Right lobe of liver (tissue), 6 donors: ENCODE measurements around the gene VAV3. TPM values are rescaled to one million over a fixed set of nuclear protein-coding genes. Genes with fewer than 3 reads are reported as not detected.

Experiments
- ATAC-seq, 4 donors: fragments of 200-7000 bp; cut with Tn5 transposase; one replicate each; pipeline ENCODE4 v1.9.1; 2020; ENCODE audit warnings: mild to moderate bottlenecking in 4 of 4, moderate library complexity in 4 of 4
- DNase-seq, 3 donors: peaks; one replicate each; pipeline ENCODE4 v3.0.0-alpha.2; 2020
- H3K27ac ChIP-seq, 3 donors: fragments of 200-600 bp; one replicate each; pipeline ENCODE4 v1.8.0; 2022
- H3K27me3 ChIP-seq, 2 donors: fragments of 200-600 bp; one replicate each; pipeline ENCODE4 v1.8.0; 2022
- H3K36me3 ChIP-seq, 4 donors: fragments of 200-600 bp; sonication (generic) in 1 of 4; one replicate each; pipeline versions ENCODE4 v1.5.1 to v1.8.0; 2017 to 2022; ENCODE audit warnings: control low read depth in 1 of 4
- H3K4me1 ChIP-seq, 4 donors: fragments of 200-600 bp; sonication (generic) in 1 of 4; one replicate each; pipeline versions ENCODE4 v1.5.1 to v1.8.0; 2017 to 2022; ENCODE audit warnings: control low read depth in 1 of 4
- H3K4me3 ChIP-seq, 3 donors: fragments of 200-600 bp; one replicate each; pipeline ENCODE4 v1.8.0; 2022
- H3K9me3 ChIP-seq, 4 donors: fragments of 200-600 bp; sonication (generic) in 1 of 4; one replicate each; pipeline versions ENCODE4 v1.5.1 to v1.8.0; 2017 to 2022; ENCODE audit warnings: control low read depth in 1 of 4
- POLR2A ChIP-seq: fragments of 450-650 bp; IDR thresholded peaks from one replicate; pipeline ENCODE4 v1.6.1; 2017; ENCODE audit warnings: antibody characterized with exemption, mild to moderate bottlenecking
- WGBS: methylation state at CpG from one replicate; pipeline ENCODE4 v1.1.6; 2018; ENCODE audit warnings: low coverage, low lambda C conversion rate; ENCODE audit not compliant: insufficient coverage; ENCODE audit errors: missing lambda C conversion rate; 5-methylcytosine and 5-hydroxymethylcytosine counted together
- intact Hi-C, 2 donors: fragments of 100-400 bp; cut with DNase I; formaldehyde crosslinking; loops; one replicate each; pipeline versions ENCODE4 v1.11.2 to v1.14.1; 2022
- total RNA-seq, 6 experiments: library from RNA; depleted of rRNA in 2 of 6; stranded (reverse); fragments of >200 nt in 2 of 6; fragmentation: NEBNext Ultra II Directional in 3 of 6; extraction: Animal tissue kit (Norgen Biotek cat#: 25700) in 3 of 6; gene quantifications; one replicate each; pipeline versions ENCODE4 v1.1.0 to v1.2.4, GENCODE V29; 2016 to 2023
- TF ChIP-seq, protein P1 (sequence below), 4 donors: fragments of 200-600 bp in 3 of 4; fragments of 450-650 bp in 1 of 4; IDR thresholded peaks; one replicate each; pipeline versions ENCODE4 v1.5.1 to v1.8.0; 2016 to 2022; ENCODE audit warnings: antibody characterized with exemption in 4 of 4, mild to moderate bottlenecking in 2 of 4
- donor health status: DM: no; HTN: yes; CAD: no.
- donor health status: DM: no; HTN: no; CAD: no.
- donor health status: DM: no; HTN: no; CAD: no.
- donor health status: DM: no; HTN: yes; CAD: no.
- donor health status: DM: no; HTN: yes; CAD: no.

VAV3 gene
- total RNA-seq, 6 experiments from 2014 or later = 0.77 to 3.6 (median 1.5) TPM

DNA sequence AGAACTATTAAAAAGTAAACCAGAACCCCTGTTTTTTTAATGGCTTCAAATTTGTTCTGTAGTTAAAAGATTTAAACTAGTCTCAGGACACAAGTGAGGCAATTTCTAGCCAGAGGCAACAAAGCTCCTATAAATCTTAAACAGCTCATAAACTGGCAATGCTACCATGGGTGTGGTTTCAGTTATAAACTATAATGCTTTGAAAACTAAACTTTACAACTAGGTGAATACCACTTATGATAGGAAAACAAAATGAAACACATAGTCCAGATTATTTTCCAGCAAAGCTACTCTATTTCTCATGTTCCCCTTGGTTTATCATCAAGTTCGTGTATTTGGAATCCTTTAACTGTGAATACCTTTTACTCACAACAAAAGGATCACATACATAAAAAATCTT is 282.5 kb downstream of the VAV3 start:
- DNase-seq = no peak
- Histone ChIP-seq H3K9me3 (no peaks in the 10 kb centered on the region), H3K36me3 (no peaks in the 10 kb centered on the region), H3K4me1 (no peaks in the 10 kb centered on the region), H3K27ac (no peak overlapping the region), H3K4me3 (no peak overlapping the region), H3K27me3 (no peaks in the 10 kb centered on the region)
- WGBS = 41% methylated on average over 1 of the region's 1 CpG
- ATAC-seq = no peak
- intact Hi-C loops = no loop called here
- TF ChIP-seq POLR2A = no peak
- TF ChIP-seq, protein P1, sequence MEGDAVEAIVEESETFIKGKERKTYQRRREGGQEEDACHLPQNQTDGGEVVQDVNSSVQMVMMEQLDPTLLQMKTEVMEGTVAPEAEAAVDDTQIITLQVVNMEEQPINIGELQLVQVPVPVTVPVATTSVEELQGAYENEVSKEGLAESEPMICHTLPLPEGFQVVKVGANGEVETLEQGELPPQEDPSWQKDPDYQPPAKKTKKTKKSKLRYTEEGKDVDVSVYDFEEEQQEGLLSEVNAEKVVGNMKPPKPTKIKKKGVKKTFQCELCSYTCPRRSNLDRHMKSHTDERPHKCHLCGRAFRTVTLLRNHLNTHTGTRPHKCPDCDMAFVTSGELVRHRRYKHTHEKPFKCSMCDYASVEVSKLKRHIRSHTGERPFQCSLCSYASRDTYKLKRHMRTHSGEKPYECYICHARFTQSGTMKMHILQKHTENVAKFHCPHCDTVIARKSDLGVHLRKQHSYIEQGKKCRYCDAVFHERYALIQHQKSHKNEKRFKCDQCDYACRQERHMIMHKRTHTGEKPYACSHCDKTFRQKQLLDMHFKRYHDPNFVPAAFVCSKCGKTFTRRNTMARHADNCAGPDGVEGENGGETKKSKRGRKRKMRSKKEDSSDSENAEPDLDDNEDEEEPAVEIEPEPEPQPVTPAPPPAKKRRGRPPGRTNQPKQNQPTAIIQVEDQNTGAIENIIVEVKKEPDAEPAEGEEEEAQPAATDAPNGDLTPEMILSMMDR (IDR thresholded peaks at IDR 0.05) = no peak

DNA sequence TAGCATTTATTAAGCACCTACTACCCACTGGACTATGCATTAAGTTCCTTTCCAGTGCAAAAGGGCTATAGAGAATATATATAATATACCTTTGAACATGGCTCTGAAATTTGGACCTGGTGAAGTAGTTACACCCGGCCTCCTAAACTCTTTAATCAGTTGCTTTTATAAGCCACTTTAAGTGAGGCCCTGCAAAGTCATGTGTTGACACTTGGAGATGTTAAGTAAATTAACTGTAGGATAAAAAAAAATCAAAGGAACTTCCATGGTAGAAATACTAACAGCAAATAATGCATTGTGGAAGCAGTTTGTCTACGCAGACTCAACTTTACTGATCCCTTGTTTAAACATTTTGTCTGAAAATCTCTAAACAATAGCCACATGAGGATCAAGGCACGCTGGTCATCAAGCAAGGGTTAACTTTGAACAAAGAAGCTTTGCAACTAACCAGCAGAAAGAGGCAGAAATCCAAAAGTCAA is 283.9 kb downstream of the VAV3 start:
- intact Hi-C loops = no loop called here

DNA sequence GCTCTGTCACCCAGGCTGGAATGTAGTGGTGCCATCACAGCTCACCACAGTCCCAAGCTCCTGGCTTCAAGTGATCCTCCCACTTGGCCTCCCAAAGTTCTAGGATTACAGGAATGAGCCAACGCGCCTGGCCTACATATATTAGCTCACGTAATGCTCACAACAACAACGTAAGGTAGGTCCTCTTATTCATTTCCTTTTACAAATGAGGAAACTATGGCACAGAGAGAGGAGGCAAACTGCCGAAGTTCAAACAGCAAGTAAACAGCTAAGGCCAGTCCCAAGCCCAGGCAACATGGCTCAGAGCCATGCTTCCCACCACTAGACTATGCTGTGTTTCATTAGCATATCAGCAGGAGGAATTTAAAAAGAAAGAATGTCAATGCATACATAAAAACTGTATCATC is 284.4 kb downstream of the VAV3 start:
- intact Hi-C loops = no loop called here
- no peaks in the 10 kb centered on the region for H3K9me3 ChIP-seq
- H3K4me1 ChIP-seq = no peaks in the 10 kb centered on the region
- H3K27me3 ChIP-seq = no peaks in the 10 kb centered on the region
- no peak for ATAC-seq
- no peak overlapping the region for H3K4me3 ChIP-seq
- no peak for DNase-seq
- H3K27ac ChIP-seq = no peak overlapping the region
- no peak for TF ChIP-seq POLR2A
- TF ChIP-seq, protein P1 (IDR thresholded peaks at IDR 0.05) = no peak
- H3K36me3 ChIP-seq = no peaks in the 10 kb centered on the region
- WGBS = 75% methylated on average over 5 of the region's 5 CpGs

More for the DNA sequence above, 283.9 kb downstream of the VAV3 start:
- Histone ChIP-seq H3K36me3 (no peaks in the 10 kb centered on the region), H3K4me3 (no peak overlapping the region), H3K4me1 (no peaks in the 10 kb centered on the region), H3K27me3 (no peaks in the 10 kb centered on the region), H3K9me3 (no peaks in the 10 kb centered on the region), H3K27ac (no peak overlapping the region)
- ATAC-seq = no peak
- 67% methylated on average over 3 of the region's 3 CpGs for WGBS
- TF ChIP-seq POLR2A = no peak
- TF ChIP-seq, protein P1 (IDR thresholded peaks at IDR 0.05) = no peak
- no peak for DNase-seq

DNA sequence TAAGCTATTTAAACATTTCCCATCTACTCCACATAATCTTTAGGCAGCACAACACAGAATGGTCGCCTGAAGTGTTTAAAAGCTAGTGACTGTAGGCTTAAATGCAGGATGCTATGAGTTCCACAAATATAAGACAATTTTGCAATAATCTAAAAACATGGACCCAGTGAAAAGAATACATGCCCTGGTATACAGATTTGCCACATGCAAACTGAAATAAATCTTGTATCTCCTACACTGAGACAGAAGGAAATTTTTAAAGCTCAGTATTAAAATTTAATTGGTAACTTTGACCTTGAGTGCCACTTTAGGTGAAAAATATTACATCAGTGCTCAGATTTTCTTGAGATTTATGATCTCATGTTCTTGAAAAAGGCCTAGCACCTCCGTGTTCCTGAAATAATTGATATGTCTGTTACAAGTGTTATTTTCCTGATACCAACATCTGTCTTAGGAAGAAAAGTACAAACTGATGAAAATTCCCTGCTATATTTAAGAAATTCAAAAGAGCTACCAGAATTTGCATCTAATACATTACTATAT is 285.5 kb downstream of the VAV3 start:
- Histone ChIP-seq H3K9me3 (no peaks in the 10 kb centered on the region), H3K4me3 (no peak overlapping the region), H3K36me3 (no peaks in the 10 kb centered on the region), H3K27me3 (no peaks in the 10 kb centered on the region), H3K4me1 (no peaks in the 10 kb centered on the region), H3K27ac (no peak overlapping the region)
- DNase-seq = no peak
- ATAC-seq = no peak
- TF ChIP-seq, protein P1 (IDR thresholded peaks at IDR 0.05) = no peak
- no peak for TF ChIP-seq POLR2A
- 25% methylated on average over 2 of the region's 2 CpGs for WGBS
- intact Hi-C loops = no loop called here
